Measurements from ENCODE around the gene UBE2I.
A peak's percentile ranks its signal among the peaks of the same experiment; 100 is the strongest.

Gene UBE2I

GRCh38 chr16:1363501-1364041, 54.1 kb downstream of the UBE2I start:
- peaks cover 34% of the 10 kb centered on the region for H3K36me3 ChIP-seq (replicated peaks; ENCODE audit: low read depth, low read length)
- no peaks in the 10 kb centered on the region; the same call in 1 of the 2 replicates for H4K20me1 ChIP-seq (ENCODE audit: insufficient read depth, low read length)
- H3K27me3 ChIP-seq (ENCODE audit: low read depth, low read length) = no peaks in the 10 kb centered on the region
- no peak overlapping the region for H3K9ac ChIP-seq (ENCODE audit: low read length)
- no peak overlapping the region for H2AFZ ChIP-seq (ENCODE audit: low read depth, low read length)
- peaks cover 42% of the 10 kb centered on the region for H3K79me2 ChIP-seq (ENCODE audit: low read length)
- no peak overlapping the region for H3K4me3 ChIP-seq (ENCODE audit: low read length)
- H3K9me3 ChIP-seq (ENCODE audit: insufficient read depth, low read length) = no peaks in the 10 kb centered on the region
- H3K27ac ChIP-seq (ENCODE audit: low read length) = no peak overlapping the region
- no peak overlapping the region for H3K4me2 ChIP-seq (ENCODE audit: low read length)
- no peaks in the 10 kb centered on the region for H3K4me1 ChIP-seq (ENCODE audit: low read length)
- TF ChIP-seq CTCF (IDR thresholded peaks at IDR 0.05; ENCODE audit: low read depth, low read length) = peak; percentile 87
- no peak for TF ChIP-seq EZH2phosphoT487 (IDR thresholded peaks at IDR 0.05; ENCODE audit: low read depth)

- H2AFZ ChIP-seq (ENCODE audit: low read depth, low read length) = no peak overlapping the region
- no peak overlapping the region for H3K27ac ChIP-seq (ENCODE audit: low read length)
- H3K9ac ChIP-seq (ENCODE audit: low read length) = no peak overlapping the region
- no peak overlapping the region for H3K4me2 ChIP-seq (ENCODE audit: low read length)
- no peaks in the 10 kb centered on the region for H3K4me1 ChIP-seq (ENCODE audit: low read length)
- no peak overlapping the region for H3K4me3 ChIP-seq (ENCODE audit: low read length)
- no peaks in the 10 kb centered on the region for H3K27me3 ChIP-seq (ENCODE audit: low read depth, low read length)
- H3K36me3 ChIP-seq (replicated peaks; ENCODE audit: low read depth, low read length) = peaks cover 34% of the 10 kb centered on the region
- no peaks in the 10 kb centered on the region; the same call in 1 of the 2 replicates for H4K20me1 ChIP-seq (ENCODE audit: insufficient read depth, low read length)
- H3K9me3 ChIP-seq (ENCODE audit: insufficient read depth, low read length) = no peaks in the 10 kb centered on the region
- peaks cover 38% of the 10 kb centered on the region for H3K79me2 ChIP-seq (ENCODE audit: low read length)
- no peak for TF ChIP-seq EZH2phosphoT487 (IDR thresholded peaks at IDR 0.05; ENCODE audit: low read depth)
- TF ChIP-seq CTCF (IDR thresholded peaks at IDR 0.05; ENCODE audit: low read depth, low read length) = no peak
Observed at GRCh38 chr16:1364510-1364909, 55.1 kb downstream of the UBE2I start.

- Histone ChIP-seq H4K20me1 (ENCODE audit: insufficient read depth, low read length) (no peaks in the 10 kb centered on the region; the same call in 1 of the 2 replicates), H3K4me1 (ENCODE audit: low read length) (no peaks in the 10 kb centered on the region), H3K27ac (ENCODE audit: low read length) (no peak overlapping the region), H3K27me3 (ENCODE audit: low read depth, low read length) (no peaks in the 10 kb centered on the region), H3K4me3 (ENCODE audit: low read length) (no peak overlapping the region), H3K9ac (ENCODE audit: low read length) (no peak overlapping the region), H3K79me2 (ENCODE audit: low read length) (peaks cover 25% of the 10 kb centered on the region), H2AFZ (ENCODE audit: low read depth, low read length) (no peak overlapping the region), H3K9me3 (ENCODE audit: insufficient read depth, low read length) (no peaks in the 10 kb centered on the region), H3K4me2 (ENCODE audit: low read length) (no peak overlapping the region), H3K36me3 (replicated peaks; ENCODE audit: low read depth, low read length) (peaks cover 37% of the 10 kb centered on the region)
- no peak for TF ChIP-seq CTCF (IDR thresholded peaks at IDR 0.05; ENCODE audit: low read depth, low read length)
- TF ChIP-seq EZH2phosphoT487 (IDR thresholded peaks at IDR 0.05; ENCODE audit: low read depth) = no peak
Observed at GRCh38 chr16:1366060-1366711, 56.8 kb downstream of the UBE2I start.

- Histone ChIP-seq H3K36me3 (replicated peaks; ENCODE audit: low read depth, low read length) (peaks cover 37% of the 10 kb centered on the region), H3K4me1 (ENCODE audit: low read length) (no peaks in the 10 kb centered on the region)
- TF ChIP-seq EZH2phosphoT487 (IDR thresholded peaks at IDR 0.05; ENCODE audit: low read depth) = no peak
- no peak for TF ChIP-seq CTCF (IDR thresholded peaks at IDR 0.05; ENCODE audit: low read depth, low read length)
Observed at GRCh38 chr16:1366712-1367299, 57.4 kb downstream of the UBE2I start.

More at GRCh38 chr16:1366712-1367299, 57.4 kb downstream of the UBE2I start:
- Histone ChIP-seq H2AFZ (ENCODE audit: low read depth, low read length) (no peak overlapping the region), H3K27me3 (ENCODE audit: low read depth, low read length) (no peaks in the 10 kb centered on the region), H3K9me3 (ENCODE audit: insufficient read depth, low read length) (no peaks in the 10 kb centered on the region), H3K79me2 (ENCODE audit: low read length) (peaks cover 22% of the 10 kb centered on the region), H4K20me1 (ENCODE audit: insufficient read depth, low read length) (no peaks in the 10 kb centered on the region; the same call in 1 of the 2 replicates), H3K27ac (ENCODE audit: low read length) (no peak overlapping the region), H3K4me2 (ENCODE audit: low read length) (no peak overlapping the region), H3K4me3 (ENCODE audit: low read length) (no peak overlapping the region), H3K9ac (ENCODE audit: low read length) (no peak overlapping the region)
